Ureter (tissue), 1 donor: ENCODE measurements around the gene TRPC5OS. TPM values are rescaled to one million over a fixed set of nuclear protein-coding genes. Genes with fewer than 3 reads are reported as not detected.

Source experiments
- DNase-seq: peaks from one replicate; pipeline ENCODE4 v3.0.0-alpha.2; 2020; ENCODE audit warnings: low spot score
- total RNA-seq: library from RNA; stranded (reverse); gene quantifications from one replicate; pipeline ENCODE4 v1.2.4, GENCODE V29; 2023
- donor health status: DM: yes; HTN: yes; CAD: no.

TRPC5OS gene
- total RNA-seq, 1 donor from 2014 or later = not detected

GRCh38 chrX:111896148-111896547 is 20.2 kb downstream of the TRPC5OS start:
- no peak for DNase-seq

GRCh38 chrX:111914398-111915090 is 38.6 kb downstream of the TRPC5OS start:
- DNase-seq = no peak

GRCh38 chrX:111917591-111917990 is 41.6 kb downstream of the TRPC5OS start:
- DNase-seq = no peak

GRCh38 chrX:111928456-111928855 is 52.5 kb downstream of the TRPC5OS start:
- no peak for DNase-seq

Other genes starting within 250 kb of the TRPC5OS start
- gene ALG13, start 195.0 kb upstream of the TRPC5OS start, total RNA-seq = 78.7 TPM
- not detected for gene TRPC5, start 206.6 kb downstream of the TRPC5OS start, total RNA-seq
- not detected for gene RTL4, start 206.8 kb downstream of the TRPC5OS start, total RNA-seq